ENCODE measurements around the gene MARK3. TPM values are rescaled to one million over a fixed set of nuclear protein-coding genes. Genes with fewer than 3 reads are reported as not detected.
"Not testable (repeated sequence)": the region's sequence is repeated elsewhere in the genome, so short reads cannot be mapped to it uniquely, and the experiment has no call there.

Gene MARK3
- total RNA-seq, 1 donor from 2014 or later: 138 TPM

- H3K4me1 Mint-ChIP-seq (ENCODE audit: low read depth): no peaks in the 10 kb centered on the region
- no peaks in the 10 kb centered on the region for H3K9me3 Mint-ChIP-seq (ENCODE audit: low read depth)
- no peaks in the 10 kb centered on the region for H3K36me3 Mint-ChIP-seq (ENCODE audit: insufficient read depth)
- peaks cover 2% of the 10 kb centered on the region for H3K27me3 Mint-ChIP-seq
- no peak for TF ChIP-seq CTCF (IDR thresholded peaks at IDR 0.05; ENCODE audit: unreplicated experiment)
- no peak for DNase-seq (ENCODE audit: low spot score, unreplicated experiment)
- no peak overlapping the region for H3K4me3 Mint-ChIP-seq (ENCODE audit: low read depth)
- no peak overlapping the region for H3K27ac Mint-ChIP-seq
Measured at GRCh38 chr14:103356024-103356682, 29.1 kb upstream of the MARK3 start.

GRCh38 chr14:103357552-103357951 is 27.7 kb upstream of the MARK3 start:
- H3K27me3 Mint-ChIP-seq; H3K4me3 Mint-ChIP-seq (ENCODE audit: low read depth); H3K4me1 Mint-ChIP-seq (ENCODE audit: low read depth); H3K36me3 Mint-ChIP-seq (ENCODE audit: insufficient read depth); DNase-seq (ENCODE audit: low spot score, unreplicated experiment); H3K9me3 Mint-ChIP-seq (ENCODE audit: low read depth): not testable (repeated sequence)
- H3K27ac Mint-ChIP-seq: peak overlapping the region; percentile 76

- no peak for TF ChIP-seq CTCF (IDR thresholded peaks at IDR 0.05; ENCODE audit: unreplicated experiment)
- Mint-ChIP-seq H3K36me3 (ENCODE audit: insufficient read depth) (peaks cover 4% of the 10 kb centered on the region), H3K27ac (no peak overlapping the region), H3K9me3 (ENCODE audit: low read depth) (peaks cover 10% of the 10 kb centered on the region), H3K4me3 (ENCODE audit: low read depth) (no peak overlapping the region), H3K27me3 (no peaks in the 10 kb centered on the region), H3K4me1 (ENCODE audit: low read depth) (no peaks in the 10 kb centered on the region)
- no peak for DNase-seq (ENCODE audit: low spot score, unreplicated experiment)
Measured at GRCh38 chr14:103360548-103360947, 24.7 kb upstream of the MARK3 start.

- DNase-seq (ENCODE audit: low spot score, unreplicated experiment): no peak
- Mint-ChIP-seq H3K9me3 (ENCODE audit: low read depth) (peaks cover 10% of the 10 kb centered on the region), H3K4me3 (ENCODE audit: low read depth) (no peak overlapping the region), H3K4me1 (ENCODE audit: low read depth) (no peaks in the 10 kb centered on the region), H3K27ac (no peak overlapping the region), H3K36me3 (ENCODE audit: insufficient read depth) (peaks cover 4% of the 10 kb centered on the region), H3K27me3 (no peaks in the 10 kb centered on the region)
- no peak for TF ChIP-seq CTCF (IDR thresholded peaks at IDR 0.05; ENCODE audit: unreplicated experiment)
Measured at GRCh38 chr14:103361867-103362266, 23.3 kb upstream of the MARK3 start.

- no peak for TF ChIP-seq CTCF (IDR thresholded peaks at IDR 0.05; ENCODE audit: unreplicated experiment)
- H3K4me1 Mint-ChIP-seq (ENCODE audit: low read depth): no peaks in the 10 kb centered on the region
Measured at GRCh38 chr14:103362780-103363179, 22.4 kb upstream of the MARK3 start.

GRCh38 chr14:103366741-103367140 is 18.5 kb upstream of the MARK3 start:
- no peak overlapping the region for H3K27ac Mint-ChIP-seq
- TF ChIP-seq CTCF (IDR thresholded peaks at IDR 0.05; ENCODE audit: unreplicated experiment): no peak
- H3K36me3 Mint-ChIP-seq (ENCODE audit: insufficient read depth): peaks cover 4% of the 10 kb centered on the region
- no peak for DNase-seq (ENCODE audit: low spot score, unreplicated experiment)
- H3K4me3 Mint-ChIP-seq (ENCODE audit: low read depth): no peak overlapping the region
- no peaks in the 10 kb centered on the region for H3K27me3 Mint-ChIP-seq
- H3K4me1 Mint-ChIP-seq (ENCODE audit: low read depth): no peaks in the 10 kb centered on the region
- H3K9me3 Mint-ChIP-seq (ENCODE audit: low read depth): peaks cover 10% of the 10 kb centered on the region

More at GRCh38 chr14:103362780-103363179, 22.4 kb upstream of the MARK3 start:
- H3K9me3 Mint-ChIP-seq (ENCODE audit: low read depth): peaks cover 10% of the 10 kb centered on the region
- H3K27me3 Mint-ChIP-seq: no peaks in the 10 kb centered on the region
- H3K27ac Mint-ChIP-seq: no peak overlapping the region
- no peak overlapping the region for H3K4me3 Mint-ChIP-seq (ENCODE audit: low read depth)
- peaks cover 4% of the 10 kb centered on the region for H3K36me3 Mint-ChIP-seq (ENCODE audit: insufficient read depth)
- no peak for DNase-seq (ENCODE audit: low spot score, unreplicated experiment)
